Measurements from ENCODE around the gene SCAMP3.
"Not testable (repeated sequence)": the region's sequence is repeated elsewhere in the genome, so short reads cannot be mapped to it uniquely, and the experiment has no call there.

The SCAMP3 gene

DNA sequence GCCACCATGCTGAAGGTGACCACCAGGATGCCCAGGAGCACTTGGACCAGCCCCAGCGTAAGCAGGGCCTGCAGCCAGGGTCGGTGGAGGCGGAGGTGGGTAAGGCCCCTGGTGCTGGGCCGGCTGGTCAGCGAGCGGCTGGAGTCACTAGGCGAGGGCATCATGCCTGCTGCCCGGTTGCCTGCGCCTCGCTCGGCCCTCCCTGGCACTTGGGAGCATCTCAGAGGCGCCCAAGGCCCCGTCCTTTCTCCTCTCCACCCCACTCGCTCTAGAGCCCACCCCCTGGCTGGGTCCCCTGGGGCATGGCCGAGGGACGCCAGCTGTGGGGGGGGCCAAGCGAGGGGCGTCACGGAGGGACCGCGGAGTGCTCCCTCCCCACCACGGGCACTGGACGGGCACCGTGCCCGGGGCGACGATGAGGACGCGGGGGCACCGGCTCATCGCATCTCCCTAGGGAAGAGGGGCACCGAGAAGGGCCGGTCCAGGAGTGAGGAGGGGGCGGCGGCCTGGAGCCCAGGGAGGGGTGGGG is 7.4 kb downstream of the SCAMP3 start:
- DNase-seq (ENCODE audit: low read depth in 2 of 2) = no peak

GRCh38 chr1:155254228-155254713 is 7.9 kb downstream of the SCAMP3 start:
- no peak for DNase-seq (ENCODE audit: low read depth in 2 of 2)

DNA sequence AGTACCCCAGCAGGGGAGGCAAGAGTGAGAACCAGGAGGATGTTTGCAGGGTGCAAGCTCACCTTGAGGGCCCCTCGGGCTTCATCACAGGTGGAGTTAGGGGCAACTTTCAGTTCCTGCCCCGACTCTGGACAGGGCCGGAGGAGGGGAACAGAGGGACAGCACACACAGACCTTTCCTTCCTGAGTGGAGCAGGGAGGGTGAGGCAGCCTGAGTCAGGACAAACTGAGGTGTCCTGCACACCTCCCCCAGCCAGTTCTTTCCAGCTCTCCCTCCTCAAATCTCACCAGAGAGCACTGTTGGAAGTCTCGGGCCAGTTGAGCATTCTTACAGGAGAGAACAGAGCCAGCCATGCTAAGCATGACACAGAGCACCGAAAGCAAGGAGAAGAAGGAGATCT is 8.4 kb downstream of the SCAMP3 start:
- DNase-seq (ENCODE audit: low read depth in 2 of 2) = no peak

DNA sequence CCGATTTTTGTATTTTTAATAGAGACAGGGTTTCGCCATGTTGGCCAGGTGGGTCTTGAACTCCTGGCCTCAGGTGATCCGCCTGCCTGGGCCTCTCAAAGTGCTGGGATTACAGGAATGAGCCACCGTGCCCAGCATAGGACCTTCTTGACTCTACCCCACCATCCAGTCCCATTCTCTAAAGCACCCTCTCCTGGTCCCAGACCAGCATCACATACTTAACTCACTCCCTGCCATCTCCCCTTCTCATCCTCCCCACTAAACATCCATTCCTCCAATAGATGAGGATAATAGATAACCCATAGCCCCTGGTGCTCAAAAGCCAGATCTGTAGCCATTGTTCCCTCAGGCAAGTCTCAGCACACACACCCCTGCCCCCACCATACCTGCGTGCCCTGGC is 9.0 kb downstream of the SCAMP3 start:
- DNase-seq (ENCODE audit: low read depth in 2 of 2) = no peak

- no peak for DNase-seq (ENCODE audit: low read depth in 2 of 2)
Observed at GRCh38 chr1:155251566-155251965, 10.6 kb downstream of the SCAMP3 start.

GRCh38 chr1:155250633-155251449 is 11.3 kb downstream of the SCAMP3 start:
- peak; percentile 90 to 97 for DNase-seq (ENCODE audit: low read depth in 2 of 2)

DNA sequence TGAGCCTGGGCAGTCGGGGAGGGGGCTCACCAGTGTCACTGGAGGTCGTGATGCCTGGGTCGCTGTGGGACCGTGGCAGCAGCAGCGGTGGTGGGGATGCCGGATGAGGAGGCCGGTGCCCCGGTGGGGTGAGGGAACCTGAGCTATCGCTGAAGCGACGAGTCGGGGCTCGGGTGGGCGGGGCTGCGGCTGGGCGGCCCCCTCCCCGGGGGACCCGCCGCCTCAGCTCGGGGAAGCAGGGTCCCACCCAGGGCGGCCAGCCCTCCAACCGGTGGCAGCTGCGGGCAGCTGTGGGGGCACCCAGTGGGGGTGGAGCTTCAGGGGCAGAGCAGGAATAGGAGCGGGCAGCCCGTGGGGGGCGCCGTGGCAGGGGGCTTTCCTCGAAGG is 11.9 kb downstream of the SCAMP3 start:
- DNase-seq (ENCODE audit: low read depth in 2 of 2) = no peak

GRCh38 chr1:155247667-155248553 is 14.2 kb downstream of the SCAMP3 start:
- no peak for DNase-seq (ENCODE audit: low read depth in 2 of 2)

- DNase-seq (ENCODE audit: low read depth in 2 of 2) = not testable (repeated sequence)
Observed at GRCh38 chr1:155246796-155247195, 15.4 kb downstream of the SCAMP3 start.

DNA sequence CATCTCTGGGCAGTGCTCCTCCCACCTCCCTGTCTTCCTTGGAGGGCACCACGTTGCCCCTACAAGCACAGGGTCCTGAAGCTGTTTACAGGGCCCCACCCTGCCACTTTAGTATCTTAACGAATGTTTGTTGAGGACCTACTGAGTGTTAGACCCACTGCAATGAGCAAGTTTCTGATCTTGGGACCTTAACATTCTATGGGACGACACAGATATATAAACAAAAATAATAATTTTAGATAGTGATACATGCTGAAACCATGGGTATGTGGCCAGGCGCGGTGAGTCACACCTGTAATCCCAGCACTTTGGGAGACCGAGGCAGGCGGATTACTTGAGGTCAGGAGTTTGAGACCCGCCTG is 17.0 kb downstream of the SCAMP3 start:
- DNase-seq (ENCODE audit: low read depth in 2 of 2) = no peak

- peak; percentile 86 to 96 for DNase-seq (ENCODE audit: low read depth in 2 of 2)
Observed at GRCh38 chr1:155244368-155245162, 17.6 kb downstream of the SCAMP3 start.

DNA sequence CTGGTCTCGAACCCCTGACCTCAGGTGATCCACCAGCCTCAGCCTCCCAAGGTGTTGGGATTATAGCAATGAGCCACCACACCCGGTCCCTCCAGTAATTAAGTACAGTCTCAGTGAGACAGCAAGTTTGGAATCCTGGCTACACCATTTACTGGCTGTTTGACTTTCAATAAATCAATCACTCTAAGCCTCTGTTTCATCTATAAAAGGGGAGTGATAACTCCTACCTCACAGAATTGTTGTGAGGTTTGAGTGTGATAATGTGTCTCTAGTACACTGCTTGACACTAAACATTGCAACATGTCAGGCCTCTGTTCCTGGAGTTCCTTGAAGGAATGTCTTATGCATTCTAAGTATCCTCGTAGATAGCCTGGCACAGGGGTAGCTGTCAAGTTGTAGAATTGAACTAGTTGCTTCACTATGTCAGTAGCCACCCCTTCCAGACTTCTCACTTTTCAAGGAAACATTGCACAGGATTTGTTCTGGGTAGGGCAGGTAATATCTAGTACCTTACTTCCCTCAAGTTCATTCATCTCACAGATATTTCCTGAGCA is 19.3 kb downstream of the SCAMP3 start:
- DNase-seq (ENCODE audit: low read depth in 2 of 2) = no peak

DNA sequence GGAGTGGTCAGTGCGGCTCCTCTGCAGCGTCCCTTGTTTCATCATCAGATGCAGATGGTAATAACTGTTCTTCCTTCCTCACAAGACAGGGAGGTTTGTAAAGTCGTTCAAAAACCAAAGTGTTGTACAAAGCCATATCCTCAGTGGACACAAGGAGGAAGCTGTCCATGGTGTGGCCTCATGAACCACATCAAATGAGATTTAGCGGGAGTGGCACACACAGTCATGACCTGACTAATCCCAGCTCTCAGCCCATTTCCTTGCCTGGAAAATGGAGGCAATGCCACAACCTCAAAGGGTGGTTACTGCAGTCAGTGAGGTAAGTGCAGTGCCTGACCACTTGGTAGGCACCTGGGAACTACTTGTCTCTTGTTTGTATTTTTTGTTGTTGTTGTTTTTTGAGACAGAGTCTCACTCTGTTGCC is 20.3 kb downstream of the SCAMP3 start:
- DNase-seq (ENCODE audit: low read depth in 2 of 2) = no peak

- DNase-seq (ENCODE audit: low read depth in 2 of 2) = peak; percentile 32 to 47
Observed at GRCh38 chr1:155241069-155241679, 21.0 kb downstream of the SCAMP3 start.

DNA sequence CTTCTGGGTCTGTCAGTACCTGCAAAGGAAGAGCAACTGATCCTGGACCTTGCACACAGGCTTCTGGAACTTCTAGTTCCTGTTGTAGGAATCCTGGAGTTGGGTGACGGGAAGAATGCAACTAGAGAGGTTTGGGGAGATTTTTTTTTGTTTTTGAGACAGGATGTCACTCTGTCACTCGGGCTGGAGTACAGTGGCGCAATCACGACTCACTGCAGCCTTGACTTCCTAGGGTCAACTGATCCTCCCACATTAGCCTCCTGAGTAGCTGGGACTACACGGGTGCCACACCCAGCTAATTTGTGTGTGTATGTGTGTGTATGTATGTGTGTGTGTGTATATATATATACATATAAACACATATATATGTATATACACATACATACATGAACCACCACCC is 25.7 kb downstream of the SCAMP3 start:
- DNase-seq (ENCODE audit: low read depth in 2 of 2) = no peak

DNA sequence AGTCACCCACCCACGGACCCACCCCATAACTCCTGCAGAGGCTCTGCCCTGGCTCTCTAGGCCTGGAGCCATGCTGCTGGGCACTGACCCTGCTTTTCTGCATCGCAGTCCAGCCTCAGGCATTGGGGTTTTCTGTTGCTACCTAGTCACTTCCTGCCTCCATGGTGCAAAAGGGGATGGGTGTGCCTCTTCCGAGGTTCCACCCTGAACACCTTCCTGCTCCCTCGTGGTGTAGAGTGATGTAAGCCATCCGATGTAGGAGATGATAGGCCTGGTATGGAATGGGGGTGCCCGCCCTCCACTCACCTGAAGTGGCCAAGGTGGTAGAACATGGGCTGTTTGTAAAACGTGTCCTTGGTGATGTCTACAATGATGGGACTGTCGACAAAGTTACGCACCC is 26.8 kb downstream of the SCAMP3 start:
- DNase-seq (ENCODE audit: low read depth in 2 of 2) = not testable (repeated sequence)

GRCh38 chr1:155233502-155233901 is 28.7 kb downstream of the SCAMP3 start:
- not testable (repeated sequence) for DNase-seq (ENCODE audit: low read depth in 2 of 2)

GRCh38 chr1:155232001-155232978 is 29.9 kb downstream of the SCAMP3 start:
- DNase-seq (ENCODE audit: low read depth in 2 of 2) = not testable (repeated sequence)

- not testable (repeated sequence) for DNase-seq (ENCODE audit: low read depth in 2 of 2)
Observed at GRCh38 chr1:155231302-155231701, 30.9 kb downstream of the SCAMP3 start.

DNA sequence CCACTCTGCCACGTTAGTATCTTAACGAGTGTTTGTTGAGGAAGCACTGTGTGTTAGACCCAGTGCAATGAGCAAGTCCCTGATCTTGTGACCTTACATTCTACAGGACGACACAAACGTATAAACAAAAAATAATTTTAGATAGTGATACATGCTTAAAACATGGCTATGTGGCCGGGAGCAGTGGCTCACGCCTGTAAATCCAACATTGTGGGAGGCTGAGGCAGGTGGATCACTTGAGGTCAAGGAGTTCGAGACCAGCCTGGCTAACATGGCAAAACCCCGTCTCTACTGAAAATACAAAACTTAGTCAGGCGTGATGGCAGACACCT is 34.1 kb downstream of the SCAMP3 start:
- no peak for DNase-seq (ENCODE audit: low read depth in 2 of 2)

Data from stimulated activated CD4-positive, alpha-beta T cell treated with anti-CD3 and anti-CD28 coated beads, Interleukin-12 subunit alpha, Interleukin-12 subunit beta, amount 100 ng/mL, for 24 hours (primary cell).